Erythroblast (primary cell): ENCODE data around the gene ANAPC1.
"Not testable (repeated sequence)": the region's sequence is repeated elsewhere in the genome, so short reads cannot be mapped to it uniquely, and the experiment has no call there.

Source experiments
- GATA1 ChIP-seq: IDR thresholded peaks from 2 replicates; pipeline ENCODE4 v1.6.1; 2011; ENCODE audit warnings: low read depth, mild to moderate bottlenecking, control low read depth, low read length, moderate library complexity
- POLR2A ChIP-seq: IDR thresholded peaks from 2 replicates; pipeline ENCODE4 v1.6.1; 2011; ENCODE audit warnings: mild to moderate bottlenecking, low read length

GRCh38 chr2:111834221-111834620 lies 49.8 kb downstream of the ANAPC1 start:
- not testable (repeated sequence) for TF ChIP-seq POLR2A, GATA1
